ENCODE measurements around the gene ARMC2.
"Not testable (repeated sequence)": the region's sequence is repeated elsewhere in the genome, so short reads cannot be mapped to it uniquely, and the experiment has no call there.

ARMC2 gene

GRCh38 chr6:108872575-108872974 lies 24.4 kb downstream of the ARMC2 start:
- DNase-seq: no peak

GRCh38 chr6:108873251-108873650 lies 25.0 kb downstream of the ARMC2 start:
- no peak for DNase-seq

- no peak for DNase-seq
These were observed 25.7 kb downstream of the ARMC2 start for GRCh38 chr6:108873971-108874370.

GRCh38 chr6:108874470-108875160 lies 26.4 kb downstream of the ARMC2 start:
- DNase-seq: no peak

GRCh38 chr6:108875161-108875555 lies 26.9 kb downstream of the ARMC2 start:
- no peak for DNase-seq

- no peak for DNase-seq
These were observed 29.0 kb downstream of the ARMC2 start for GRCh38 chr6:108877046-108877751.

GRCh38 chr6:108878942-108879341 lies 30.7 kb downstream of the ARMC2 start:
- DNase-seq: no peak

- no peak for DNase-seq
These were observed 35.0 kb downstream of the ARMC2 start for GRCh38 chr6:108883172-108883571.

GRCh38 chr6:108884211-108885059 lies 36.2 kb downstream of the ARMC2 start:
- DNase-seq: no peak

- no peak for DNase-seq
These were observed 39.8 kb downstream of the ARMC2 start for GRCh38 chr6:108888052-108888451.

- no peak for DNase-seq
These were observed 40.5 kb downstream of the ARMC2 start for GRCh38 chr6:108888745-108889144.

- not testable (repeated sequence) for DNase-seq
These were observed 42.7 kb downstream of the ARMC2 start for GRCh38 chr6:108890898-108891297.

- DNase-seq: no peak
These were observed 47.3 kb downstream of the ARMC2 start for GRCh38 chr6:108895571-108895970.

GRCh38 chr6:108896111-108896661 lies 48.0 kb downstream of the ARMC2 start:
- no peak for DNase-seq

GRCh38 chr6:108897371-108897770 lies 49.1 kb downstream of the ARMC2 start:
- peak; percentile 67 for DNase-seq

- DNase-seq: no peak
These were observed 54.2 kb downstream of the ARMC2 start for GRCh38 chr6:108902382-108902792.

- no peak for DNase-seq
These were observed 55.6 kb downstream of the ARMC2 start for GRCh38 chr6:108903796-108904195.

- no peak for DNase-seq
These were observed 56.5 kb downstream of the ARMC2 start for GRCh38 chr6:108904741-108905140.

- DNase-seq: peak; percentile 11
These were observed 66.2 kb downstream of the ARMC2 start for GRCh38 chr6:108914235-108915022.

GRCh38 chr6:108915258-108915657 lies 67.0 kb downstream of the ARMC2 start:
- DNase-seq: no peak

- no peak for DNase-seq
These were observed 67.9 kb downstream of the ARMC2 start for GRCh38 chr6:108916026-108916686.

- no peak for DNase-seq
These were observed 72.5 kb downstream of the ARMC2 start for GRCh38 chr6:108920751-108921150.

Measured in SHP77 treated with DMSO at 0.1 percent for 48 hours (cell line).